Mesothelial cell of epicardium (in vitro differentiated cells): ENCODE measurements around the gene APBB1IP. TPM values are rescaled to one million over a fixed set of nuclear protein-coding genes. Genes with fewer than 3 reads are reported as not detected.
A peak's percentile ranks its signal among the peaks of the same experiment; 100 is the strongest.

Source experiments
- DNase-seq, 2 experiments: peaks; one replicate each; pipeline ENCODE4 v3.0.0; 2021; ENCODE audit warnings: low spot score in 2 of 2; ENCODE audit not compliant: unreplicated experiment in 2 of 2
- H3K27ac Mint-ChIP-seq: 2 replicates; pipeline ENCODE4 v1.8.0; 2021; ENCODE audit warnings: mixed read lengths
- H3K27me3 Mint-ChIP-seq: 2 replicates; pipeline ENCODE4 v1.8.0; 2021; ENCODE audit warnings: low read depth, mixed read lengths
- H3K36me3 Mint-ChIP-seq: 2 replicates; pipeline ENCODE4 v1.8.0; 2021; ENCODE audit warnings: mixed read lengths
- H3K4me1 Mint-ChIP-seq: 2 replicates; pipeline ENCODE4 v1.8.0; 2021; ENCODE audit warnings: mixed read lengths
- H3K4me3 Mint-ChIP-seq: 2 replicates; pipeline ENCODE4 v1.8.0; 2021; ENCODE audit warnings: mild to moderate bottlenecking, moderate library complexity, mixed read lengths
- H3K9me3 Mint-ChIP-seq: 2 replicates; pipeline ENCODE4 v1.8.0; 2021; ENCODE audit warnings: mixed read lengths
- total RNA-seq: library from RNA; stranded (reverse); gene quantifications from 3 replicates; pipeline ENCODE4 v1.2.1, GENCODE V29; 2021
- TF ChIP-seq, protein P1 (sequence below): fragments of 200-600 bp; sonication (generic); IDR thresholded peaks from one replicate; pipeline ENCODE4 v1.5.0; 2021; ENCODE audit warnings: antibody characterized with exemption; ENCODE audit not compliant: unreplicated experiment

The APBB1IP gene
- total RNA-seq, 1 donor from 2014 or later, result 0.22 TPM

DNA sequence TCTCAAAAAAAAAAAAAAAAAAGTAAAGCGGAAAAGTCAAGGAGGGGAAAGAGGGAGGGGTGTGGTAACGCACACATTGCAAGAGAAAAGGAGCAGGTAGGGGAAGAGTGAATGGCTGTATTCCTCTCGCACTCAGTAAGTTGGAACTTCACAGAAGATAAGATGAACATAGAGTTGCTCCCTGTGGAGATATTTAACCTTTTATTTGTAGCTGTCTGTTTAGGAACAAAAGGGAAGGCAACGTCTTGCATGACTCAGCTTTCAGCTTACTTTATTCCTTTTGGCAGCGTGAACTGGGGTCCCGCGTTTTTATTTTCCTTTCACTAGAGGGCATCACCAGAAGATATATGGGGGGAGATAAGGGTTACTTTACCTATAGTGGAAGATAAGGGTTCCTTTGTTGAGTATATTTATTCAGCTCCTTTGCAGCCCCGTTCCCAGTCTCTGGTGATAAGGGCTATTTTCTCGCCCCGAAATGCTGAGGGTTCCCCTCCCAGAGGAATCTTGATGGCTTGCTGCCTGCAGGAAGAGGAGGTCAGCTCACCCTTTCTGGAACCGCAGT lies 78.5 kb downstream of the APBB1IP start:
- H3K4me1 Mint-ChIP-seq, result peaks cover 11% of the 10 kb centered on the region
- TF ChIP-seq, protein P1, sequence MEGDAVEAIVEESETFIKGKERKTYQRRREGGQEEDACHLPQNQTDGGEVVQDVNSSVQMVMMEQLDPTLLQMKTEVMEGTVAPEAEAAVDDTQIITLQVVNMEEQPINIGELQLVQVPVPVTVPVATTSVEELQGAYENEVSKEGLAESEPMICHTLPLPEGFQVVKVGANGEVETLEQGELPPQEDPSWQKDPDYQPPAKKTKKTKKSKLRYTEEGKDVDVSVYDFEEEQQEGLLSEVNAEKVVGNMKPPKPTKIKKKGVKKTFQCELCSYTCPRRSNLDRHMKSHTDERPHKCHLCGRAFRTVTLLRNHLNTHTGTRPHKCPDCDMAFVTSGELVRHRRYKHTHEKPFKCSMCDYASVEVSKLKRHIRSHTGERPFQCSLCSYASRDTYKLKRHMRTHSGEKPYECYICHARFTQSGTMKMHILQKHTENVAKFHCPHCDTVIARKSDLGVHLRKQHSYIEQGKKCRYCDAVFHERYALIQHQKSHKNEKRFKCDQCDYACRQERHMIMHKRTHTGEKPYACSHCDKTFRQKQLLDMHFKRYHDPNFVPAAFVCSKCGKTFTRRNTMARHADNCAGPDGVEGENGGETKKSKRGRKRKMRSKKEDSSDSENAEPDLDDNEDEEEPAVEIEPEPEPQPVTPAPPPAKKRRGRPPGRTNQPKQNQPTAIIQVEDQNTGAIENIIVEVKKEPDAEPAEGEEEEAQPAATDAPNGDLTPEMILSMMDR, result no peak
- H3K36me3 Mint-ChIP-seq, result peaks cover 3% of the 10 kb centered on the region
- no peak for DNase-seq
- no peak overlapping the region for H3K4me3 Mint-ChIP-seq
- no peaks in the 10 kb centered on the region for H3K27me3 Mint-ChIP-seq
- peaks cover 32% of the 10 kb centered on the region for H3K9me3 Mint-ChIP-seq
- H3K27ac Mint-ChIP-seq, result peak overlapping the region; percentile 19

DNA sequence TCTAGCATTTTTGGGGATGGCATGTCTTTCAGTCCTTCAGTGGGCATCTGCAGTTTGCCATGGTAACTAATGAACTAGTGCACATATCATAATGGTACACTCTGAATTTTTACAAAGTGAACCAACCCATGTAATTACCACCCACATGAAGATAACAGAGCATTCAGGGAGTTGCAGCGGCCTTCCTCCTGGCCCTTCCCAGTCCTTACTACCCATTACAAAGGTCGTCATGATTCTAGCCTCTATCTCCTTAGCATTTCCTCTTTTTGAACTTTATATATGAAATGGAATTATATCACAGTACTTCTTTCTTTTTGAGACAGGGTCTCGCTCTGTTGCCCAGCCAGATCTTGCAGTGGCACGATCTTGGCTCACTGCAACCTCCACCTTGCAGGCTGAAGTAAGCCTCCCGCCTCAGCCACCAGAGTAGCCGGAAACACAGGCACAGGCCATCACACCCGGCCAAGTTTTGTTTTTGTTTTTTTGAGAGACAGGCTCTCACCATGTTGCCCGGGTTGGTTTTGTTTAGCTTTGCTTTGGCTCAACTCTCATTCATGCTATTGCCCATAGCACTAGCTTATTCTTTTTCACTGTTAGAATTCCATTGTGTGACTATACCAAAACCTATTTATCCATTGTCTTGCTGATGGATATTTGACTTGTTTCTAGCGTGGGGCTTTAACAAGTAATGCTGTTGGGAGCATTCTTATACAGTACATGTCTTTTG lies 79.2 kb downstream of the APBB1IP start:
- no peak overlapping the region for H3K4me3 Mint-ChIP-seq
- TF ChIP-seq, protein P1, result no peak
- H3K27me3 Mint-ChIP-seq, result no peaks in the 10 kb centered on the region
- H3K4me1 Mint-ChIP-seq, result peaks cover 11% of the 10 kb centered on the region
- peaks cover 3% of the 10 kb centered on the region for H3K36me3 Mint-ChIP-seq
- no peak for DNase-seq
- peak overlapping the region; percentile 19 for H3K27ac Mint-ChIP-seq
- H3K9me3 Mint-ChIP-seq, result peaks cover 32% of the 10 kb centered on the region

DNA sequence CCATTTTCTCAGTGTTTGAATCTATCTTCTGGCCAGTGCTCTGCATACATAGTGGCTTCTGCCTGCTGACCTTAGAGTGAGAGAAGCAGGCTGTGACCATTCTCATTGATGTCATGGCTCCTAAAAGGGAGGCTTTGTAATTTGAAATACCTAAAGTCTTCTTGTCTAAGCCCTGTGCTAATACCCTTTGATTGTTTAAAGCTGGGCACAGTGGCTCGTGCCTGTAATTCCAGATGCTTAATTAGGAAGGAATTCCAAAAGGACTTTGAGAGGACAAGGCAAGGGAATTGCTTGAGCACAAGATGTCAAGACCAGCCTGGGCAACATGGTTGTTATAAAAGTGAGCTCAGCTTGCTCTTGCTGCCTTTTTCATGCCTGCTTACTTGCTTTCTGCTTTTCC lies 81.7 kb downstream of the APBB1IP start:
- TF ChIP-seq, protein P1, result no peak
- Mint-ChIP-seq H3K36me3 (no peaks in the 10 kb centered on the region), H3K4me3 (no peak overlapping the region), H3K9me3 (peaks cover 15% of the 10 kb centered on the region), H3K4me1 (peaks cover 21% of the 10 kb centered on the region), H3K27ac (no peak overlapping the region), H3K27me3 (no peaks in the 10 kb centered on the region)
- DNase-seq, result no peak

DNA sequence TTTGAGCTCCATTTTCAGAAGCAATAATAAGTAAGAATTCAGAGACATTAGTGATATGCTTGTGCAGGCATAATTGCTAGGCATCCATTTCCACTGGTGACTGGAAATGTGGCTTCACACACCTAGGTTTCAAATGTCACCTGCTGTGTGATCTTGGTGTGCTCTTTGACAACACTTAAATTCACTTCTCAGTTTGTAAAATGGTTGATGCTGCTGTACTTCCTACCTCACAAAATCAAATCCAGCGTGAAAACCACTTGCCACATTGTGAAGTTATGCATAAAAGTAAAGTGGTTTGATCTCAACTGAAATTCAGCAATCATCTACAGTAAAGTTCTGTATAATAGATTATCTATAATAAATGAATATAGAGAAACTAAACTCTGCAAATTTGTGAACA lies 82.4 kb downstream of the APBB1IP start:
- Mint-ChIP-seq H3K4me1 (peaks cover 27% of the 10 kb centered on the region), H3K36me3 (no peaks in the 10 kb centered on the region), H3K4me3 (no peak overlapping the region), H3K27me3 (no peaks in the 10 kb centered on the region), H3K27ac (no peak overlapping the region), H3K9me3 (peaks cover 15% of the 10 kb centered on the region)
- DNase-seq, result no peak
- TF ChIP-seq, protein P1, result no peak

DNA sequence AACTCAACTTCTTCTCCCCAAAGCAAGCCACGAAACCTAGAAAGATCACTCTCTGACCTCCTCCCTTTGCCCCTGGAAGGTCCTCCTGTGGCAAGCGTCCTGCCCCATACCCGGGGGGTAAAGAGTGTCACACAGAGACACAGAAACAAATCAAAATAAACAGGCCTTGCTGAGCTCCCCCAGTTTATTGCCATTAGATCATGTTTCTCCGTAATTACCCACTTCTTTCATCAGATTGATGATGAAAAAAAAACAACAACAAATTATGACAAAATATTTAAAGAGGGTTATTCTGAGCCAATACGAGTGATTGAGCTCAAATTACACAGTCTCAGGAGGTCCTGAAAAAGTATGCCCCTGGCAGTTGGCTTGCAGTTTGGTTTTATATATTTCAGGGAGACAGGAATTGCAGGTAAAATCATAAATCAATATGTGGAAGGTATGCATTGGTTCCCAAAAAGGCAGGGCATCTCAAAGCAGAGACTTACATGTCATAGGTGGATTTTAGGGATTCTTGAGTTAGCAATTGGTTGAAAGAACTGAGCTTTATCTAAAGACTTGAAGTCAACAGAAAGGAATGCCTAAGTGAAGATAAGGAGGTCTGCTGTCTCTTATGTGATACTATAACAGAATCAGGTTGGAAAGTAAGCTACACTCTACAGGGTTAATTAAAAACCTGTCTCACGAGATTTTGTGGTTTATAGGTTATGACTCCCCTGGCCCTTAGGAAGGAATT lies 86.2 kb downstream of the APBB1IP start:
- H3K36me3 Mint-ChIP-seq, result no peaks in the 10 kb centered on the region
- H3K9me3 Mint-ChIP-seq, result peaks cover 13% of the 10 kb centered on the region
- no peak overlapping the region for H3K4me3 Mint-ChIP-seq
- H3K27me3 Mint-ChIP-seq, result no peaks in the 10 kb centered on the region
- peak overlapping the region; percentile 96 for H3K27ac Mint-ChIP-seq
- TF ChIP-seq, protein P1, result no peak
- peaks cover 17% of the 10 kb centered on the region for H3K4me1 Mint-ChIP-seq
- no peak for DNase-seq
